IMR-90 (cell line): ENCODE data around the gene SPANXN3. TPM values are rescaled to one million over a fixed set of nuclear protein-coding genes. Genes with fewer than 3 reads are reported as not detected.

ENCODE experiments used
- ATAC-seq: fragments of 200-7000 bp; cut with Tn5 transposase; 2 replicates; pipeline ENCODE4 v1.9.1; 2020; ENCODE audit warnings: low read depth, mild to moderate bottlenecking, moderate library complexity
- BruUV-seq: library from RNA; stranded (reverse); fragments of 400-500 nt; replicated peaks from 2 replicates; lab custom pipeline; 2021; lab: Mats Ljungman, UMichigan
- CTCF ChIA-PET: fragments of 300-600 bp; formaldehyde crosslinking; extraction: SDS; loops from one replicate; lab custom pipeline; 2021; ENCODE audit warnings: antibody characterized with exemption; lab: Yijun Ruan, JAX
- POLR2A ChIA-PET: fragments of 300-600 bp; sonication (Branson Sonifier 250); formaldehyde crosslinking; loops from one replicate; lab custom pipeline; 2022; ENCODE audit warnings: antibody characterized with exemption; ENCODE audit not compliant: unreplicated experiment; lab: Charles Lee
- DNase-seq: peaks from one replicate; pipeline ENCODE4 v3.0.0; 2013
- H2AFZ ChIP-seq: replicated peaks from 2 replicates; pipeline ENCODE3; 2013; ENCODE audit warnings: low read length, mild to moderate bottlenecking; ENCODE audit not compliant: poor library complexity
- H2AK5ac ChIP-seq: 2 replicates; pipeline ENCODE4 v1.6.1; 2013; ENCODE audit warnings: low read depth, low read length, inconsistent platforms
- H2AK9ac ChIP-seq: replicated peaks from 2 replicates; pipeline ENCODE3; 2013; ENCODE audit warnings: mild to moderate bottlenecking, low read depth, low read length, moderate library complexity; ENCODE audit not compliant: poor library complexity
- H2BK120ac ChIP-seq: 2 replicates; pipeline ENCODE4 v1.6.1; 2013; ENCODE audit warnings: low read depth, low read length, inconsistent platforms
- H2BK15ac ChIP-seq: 3 replicates; pipeline ENCODE4 v1.6.1; 2013; ENCODE audit warnings: low read depth, low read length, inconsistent platforms
- H2BK20ac ChIP-seq: 2 replicates; pipeline ENCODE4 v1.6.1; 2013; ENCODE audit warnings: low read depth, mild to moderate bottlenecking, inconsistent platforms, low read length, moderate library complexity
- H2BK5ac ChIP-seq: 2 replicates; pipeline ENCODE4 v1.6.1; 2013; ENCODE audit warnings: mild to moderate bottlenecking, low read depth, low read length, inconsistent platforms; ENCODE audit not compliant: poor library complexity, severe bottlenecking
- H3K14ac ChIP-seq: replicated peaks from 2 replicates; pipeline ENCODE4 v1.6.1; 2013; ENCODE audit warnings: low read depth, low read length, inconsistent platforms
- H3K18ac ChIP-seq: 2 replicates; pipeline ENCODE4 v1.6.1; 2013; ENCODE audit warnings: low read depth, low read length, control low read depth
- H3K23ac ChIP-seq: 2 replicates; pipeline ENCODE4 v1.6.1; 2013; ENCODE audit warnings: low read depth, low read length, inconsistent platforms
- H3K27ac ChIP-seq: 2 replicates; pipeline ENCODE4 v1.5.1; 2013; ENCODE audit warnings: mild to moderate bottlenecking, control low read depth, low read length; ENCODE audit not compliant: insufficient read depth
- H3K27me3 ChIP-seq: 2 replicates; pipeline ENCODE4 v1.6.1; 2013; ENCODE audit warnings: low read length; ENCODE audit not compliant: control insufficient read depth, insufficient read depth
- H3K36me3 ChIP-seq: 2 replicates; pipeline ENCODE4 v1.6.1; 2013; ENCODE audit warnings: low read length, mixed read lengths; ENCODE audit not compliant: control insufficient read depth, insufficient read depth
- H3K4ac ChIP-seq: 2 replicates; pipeline ENCODE4 v1.6.1; 2013; ENCODE audit warnings: low read depth, low read length, inconsistent platforms
- H3K4me1 ChIP-seq: 2 replicates; pipeline ENCODE4 v1.6.1; 2013; ENCODE audit warnings: low read length, mixed read lengths; ENCODE audit not compliant: control insufficient read depth, insufficient read depth
- H3K4me2 ChIP-seq: 2 replicates; pipeline ENCODE4 v1.6.1; 2013; ENCODE audit warnings: low read depth, mild to moderate bottlenecking, control low read depth, low read length, moderate library complexity
- H3K4me3 ChIP-seq: 2 replicates; pipeline ENCODE4 v1.5.1; 2013; ENCODE audit warnings: low read depth, mild to moderate bottlenecking, control low read depth, low read length, moderate library complexity; ENCODE audit not compliant: insufficient read depth
- H3K56ac ChIP-seq: 2 replicates; pipeline ENCODE4 v1.6.1; 2013; ENCODE audit warnings: low read length, inconsistent platforms; ENCODE audit not compliant: insufficient read depth; ENCODE audit errors: extremely low read depth
- H3K79me1 ChIP-seq, 2 experiments: 2 replicates each; pipeline ENCODE4 v1.6.1; 2013; ENCODE audit warnings: low read length in 2 of 2, inconsistent platforms in 1 of 2, low read depth in 1 of 2
- H3K9ac ChIP-seq: 2 replicates; pipeline ENCODE4 v1.6.1; 2013; ENCODE audit warnings: low read depth, low read length, control low read depth
- H3K9me1 ChIP-seq: 2 replicates; pipeline ENCODE4 v1.6.1; 2013; ENCODE audit warnings: low read length, inconsistent platforms; ENCODE audit not compliant: insufficient read depth
- H3K9me3 ChIP-seq: 2 replicates; pipeline ENCODE4 v1.6.1; 2013; ENCODE audit warnings: low read length; ENCODE audit not compliant: control insufficient read depth, insufficient read depth
- H4K20me1 ChIP-seq: 2 replicates; pipeline ENCODE4 v1.6.1; 2013; ENCODE audit warnings: low read length, inconsistent platforms; ENCODE audit not compliant: insufficient read depth
- H4K5ac ChIP-seq: 2 replicates; pipeline ENCODE4 v1.6.1; 2013; ENCODE audit warnings: mild to moderate bottlenecking, low read depth, low read length, control low read depth
- H4K8ac ChIP-seq, 2 experiments: 2 replicates each; pipeline ENCODE4 v1.6.1; 2013; ENCODE audit warnings: low read depth in 2 of 2, low read length in 2 of 2, control low read depth in 1 of 2, inconsistent platforms in 1 of 2
- H4K91ac ChIP-seq: 2 replicates; pipeline ENCODE4 v1.6.1; 2013; ENCODE audit warnings: low read depth, low read length, inconsistent platforms; ENCODE audit not compliant: insufficient read depth
- BHLHE40 ChIP-seq: fragments of 150-350 bp; IDR thresholded peaks from 2 replicates; pipeline ENCODE4 v1.6.1; 2016; ENCODE audit warnings: mild to moderate bottlenecking, low read depth, low read length
- CEBPB ChIP-seq: IDR thresholded peaks from 2 replicates; pipeline ENCODE4 v1.6.1; 2012; ENCODE audit warnings: low read depth, low read length, improper control_type of control experiment
- CHD1 ChIP-seq: IDR thresholded peaks from 2 replicates; pipeline ENCODE4 v1.6.1; 2012; ENCODE audit warnings: low read depth, low read length, improper control_type of control experiment
- FOS ChIP-seq: fragments of 150-350 bp; IDR thresholded peaks from 2 replicates; pipeline ENCODE4 v1.6.1; 2016; ENCODE audit warnings: low read depth, low read length
- MAFK ChIP-seq: IDR thresholded peaks from 2 replicates; pipeline ENCODE4 v1.6.1; 2012; ENCODE audit warnings: low read depth, low read length, improper control_type of control experiment
- MAZ ChIP-seq: IDR thresholded peaks from 2 replicates; pipeline ENCODE4 v1.6.1; 2012; ENCODE audit warnings: low read depth, mild to moderate bottlenecking, low read length, improper control_type of control experiment, moderate library complexity, borderline replicate concordance
- MXI1 ChIP-seq: IDR thresholded peaks from 2 replicates; pipeline ENCODE4 v1.6.1; 2012; ENCODE audit warnings: low read depth, mild to moderate bottlenecking, low read length, moderate library complexity, borderline replicate concordance
- NFE2L2 ChIP-seq: fragments of 150-350 bp; IDR thresholded peaks from 2 replicates; pipeline ENCODE4 v1.6.1; 2016; ENCODE audit warnings: low read depth, mild to moderate bottlenecking, low read length
- POLR2A ChIP-seq: IDR thresholded peaks from 2 replicates; pipeline ENCODE4 v1.6.1; 2012; ENCODE audit warnings: mild to moderate bottlenecking, low read depth, low read length
- RAD21 ChIP-seq: IDR thresholded peaks from 2 replicates; pipeline ENCODE4 v1.6.1; 2012; ENCODE audit warnings: low read length, improper control_type of control experiment
- RCOR1 ChIP-seq: IDR thresholded peaks from 2 replicates; pipeline ENCODE4 v1.6.1; 2012; ENCODE audit warnings: mild to moderate bottlenecking, low read length, improper control_type of control experiment; ENCODE audit not compliant: insufficient replicate concordance
- RFX5 ChIP-seq: IDR thresholded peaks from 2 replicates; pipeline ENCODE4 v1.8.0; 2012; ENCODE audit warnings: low read depth, mild to moderate bottlenecking, low read length, moderate library complexity
- SMC3 ChIP-seq: fragments of 150-350 bp; IDR thresholded peaks from 2 replicates; pipeline ENCODE4 v1.6.1; 2016; ENCODE audit warnings: low read depth, mild to moderate bottlenecking, antibody characterized with exemption, low read length, moderate library complexity
- USF2 ChIP-seq: fragments of 150-350 bp; IDR thresholded peaks from 2 replicates; pipeline ENCODE4 v1.6.1; 2017; ENCODE audit warnings: mild to moderate bottlenecking, antibody characterized with exemption, low read length, low read depth
- WGBS, 2 experiments: methylation state at CpG; one replicate each; pipeline versions ENCODE4 v1.1.5 to v1.1.7; 2013; ENCODE audit warnings: missing lambda C conversion rate in 2 of 2; ENCODE audit not compliant: insufficient read length in 1 of 2; ENCODE audit errors: extremely low coverage in 2 of 2; 5-methylcytosine and 5-hydroxymethylcytosine counted together
- dilution Hi-C: fragments of 300-500 bp; cut with HindIII; formaldehyde crosslinking; loops from one replicate; pipeline ENCODE4 v1.14.3; 2018; ENCODE audit warnings: low sequenced_read_pairs; ENCODE audit not compliant: unreplicated experiment
- in situ Hi-C: fragments of 300-500 bp; cut with MboI; formaldehyde crosslinking; loops from 3 replicates; pipeline ENCODE4 v1.14.3; 2019; ENCODE audit warnings: low sequenced_read_pairs, inconsistent platforms, mixed read lengths
- intact Hi-C: fragments of 100-400 bp; cut with micrococcal nuclease; formaldehyde crosslinking; loops from 2 replicates; pipeline ENCODE4 v1.10.0; 2022
- polyA plus RNA-seq, 3 experiments: library from polyadenylated mRNA; depleted of rRNA; stranded (reverse); fragments of >200 nt; gene quantifications; 2 replicates each; pipeline ENCODE4 v1.2.3, GENCODE V29; 2012; ENCODE audit warnings: low replicate concordance in 1 of 3
- total RNA-seq: library from RNA; depleted of rRNA; stranded (reverse); fragments of >200 nt; gene quantifications from 2 replicates; pipeline ENCODE4 v1.2.3, GENCODE V29; 2012
- TF ChIP-seq, protein P1 (sequence below): conservative IDR thresholded peaks from 2 replicates; pipeline ENCODE4 v1.5.1; 2012; ENCODE audit warnings: mild to moderate bottlenecking, low read depth, low read length, improper control_type of control experiment
- TF ChIP-seq, protein P2 (sequence below): fragments of 150-350 bp; IDR thresholded peaks from 2 replicates; pipeline ENCODE4 v1.6.1; 2016; ENCODE audit warnings: low read depth, mild to moderate bottlenecking, low read length, moderate library complexity, borderline replicate concordance

Gene SPANXN3
- total and polyA plus RNA-seq, 2 of the 4 experiments (the other 2 are of a cell fraction): not detected

DNA sequence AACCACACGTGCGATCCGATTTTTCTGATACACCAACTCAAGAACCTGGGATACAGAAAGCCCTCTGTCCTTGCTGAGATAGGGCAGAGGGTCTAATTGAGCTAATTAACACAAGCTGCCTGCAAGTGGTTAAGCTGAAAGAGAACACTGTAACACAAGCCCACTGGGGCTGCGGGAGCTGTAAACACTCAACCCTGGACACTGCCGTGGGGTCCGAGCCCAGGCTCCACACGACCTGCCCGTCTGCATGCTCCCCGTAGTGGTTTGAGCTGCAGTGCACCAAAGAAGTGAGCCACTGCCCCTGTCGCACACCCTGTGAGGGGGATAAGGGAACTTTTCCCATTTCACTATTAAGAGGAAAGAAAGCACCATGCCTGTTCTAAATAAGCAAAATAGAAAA, 54.6 kb downstream of the SPANXN3 start:
- Histone ChIP-seq H2AFZ (no peak overlapping the region), H4K20me1 (no peaks in the 10 kb centered on the region), H2AK9ac (no peak overlapping the region), H3K9me3 (peaks cover 9% of the 10 kb centered on the region; the same call in 1 of the 2 replicates), H3K9ac (no peak overlapping the region), H4K91ac (no peak overlapping the region), H3K4ac (no peak overlapping the region), H3K4me1 (no peaks in the 10 kb centered on the region), H3K36me3 (no peaks in the 10 kb centered on the region), H3K27me3 (no peaks in the 10 kb centered on the region), H3K4me2 (no peak overlapping the region), H4K8ac (no peak overlapping the region), H3K27ac (no peak overlapping the region), H3K9me1 (no peaks in the 10 kb centered on the region), H2BK5ac (no peak overlapping the region), H3K4me3 (no peak overlapping the region), H3K23ac (no peak overlapping the region), H2BK120ac (no peak overlapping the region), H3K14ac (no peak overlapping the region), H2AK5ac (no peak overlapping the region), H3K56ac (no peak overlapping the region), H2BK15ac (no peak overlapping the region), H3K18ac (no peak overlapping the region), H3K79me1 (no peaks in the 10 kb centered on the region), H2BK20ac (no peak overlapping the region), H4K5ac (no peak overlapping the region)
- BruUV-seq: no TSS peak
- CTCF ChIA-PET: interaction anchor here (0.7 kb wide), 1 partner anchor 290 kb away, joined by 6 read pairs; no protein-coding TSS in a partner anchor
- no CpG with 5 or more reads among the region's 10 CpGs for WGBS, 2 experiments
- no peak for DNase-seq
- intact Hi-C loops (no loop called here), dilution Hi-C loops (no loop called here), in situ Hi-C loops (no loop called here)
- ATAC-seq: no peak
- TF ChIP-seq CHD1 (no peak), MAFK (no peak), POLR2A (no peak), MAZ (no peak), NFE2L2 (no peak), CEBPB (no peak), USF2 (no peak), RFX5 (no peak), BHLHE40 (no peak), RAD21 (no peak), SMC3 (no peak), RCOR1 (no peak), MXI1 (no peak), FOS (no peak)
- TF ChIP-seq, protein P1, sequence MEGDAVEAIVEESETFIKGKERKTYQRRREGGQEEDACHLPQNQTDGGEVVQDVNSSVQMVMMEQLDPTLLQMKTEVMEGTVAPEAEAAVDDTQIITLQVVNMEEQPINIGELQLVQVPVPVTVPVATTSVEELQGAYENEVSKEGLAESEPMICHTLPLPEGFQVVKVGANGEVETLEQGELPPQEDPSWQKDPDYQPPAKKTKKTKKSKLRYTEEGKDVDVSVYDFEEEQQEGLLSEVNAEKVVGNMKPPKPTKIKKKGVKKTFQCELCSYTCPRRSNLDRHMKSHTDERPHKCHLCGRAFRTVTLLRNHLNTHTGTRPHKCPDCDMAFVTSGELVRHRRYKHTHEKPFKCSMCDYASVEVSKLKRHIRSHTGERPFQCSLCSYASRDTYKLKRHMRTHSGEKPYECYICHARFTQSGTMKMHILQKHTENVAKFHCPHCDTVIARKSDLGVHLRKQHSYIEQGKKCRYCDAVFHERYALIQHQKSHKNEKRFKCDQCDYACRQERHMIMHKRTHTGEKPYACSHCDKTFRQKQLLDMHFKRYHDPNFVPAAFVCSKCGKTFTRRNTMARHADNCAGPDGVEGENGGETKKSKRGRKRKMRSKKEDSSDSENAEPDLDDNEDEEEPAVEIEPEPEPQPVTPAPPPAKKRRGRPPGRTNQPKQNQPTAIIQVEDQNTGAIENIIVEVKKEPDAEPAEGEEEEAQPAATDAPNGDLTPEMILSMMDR: no peak
- TF ChIP-seq, protein P2, sequence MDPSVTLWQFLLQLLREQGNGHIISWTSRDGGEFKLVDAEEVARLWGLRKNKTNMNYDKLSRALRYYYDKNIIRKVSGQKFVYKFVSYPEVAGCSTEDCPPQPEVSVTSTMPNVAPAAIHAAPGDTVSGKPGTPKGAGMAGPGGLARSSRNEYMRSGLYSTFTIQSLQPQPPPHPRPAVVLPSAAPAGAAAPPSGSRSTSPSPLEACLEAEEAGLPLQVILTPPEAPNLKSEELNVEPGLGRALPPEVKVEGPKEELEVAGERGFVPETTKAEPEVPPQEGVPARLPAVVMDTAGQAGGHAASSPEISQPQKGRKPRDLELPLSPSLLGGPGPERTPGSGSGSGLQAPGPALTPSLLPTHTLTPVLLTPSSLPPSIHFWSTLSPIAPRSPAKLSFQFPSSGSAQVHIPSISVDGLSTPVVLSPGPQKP: no peak
- POLR2A ChIA-PET: no interaction called here
